HG02840 (cell line): Measurements from ENCODE around the gene EIF2AK3.

ENCODE experiments used
- ATAC-seq: cut with Tn5 transposase; IDR thresholded peaks from one replicate; pipeline ENCODE4 v1.9.1; 2021; ENCODE audit warnings: mild to moderate bottlenecking, moderate library complexity, moderate number of reproducible peaks; ENCODE audit not compliant: unreplicated experiment, low FRiP score

Gene EIF2AK3

GRCh38 chr2:88601286-88601685 lies 26.0 kb downstream of the EIF2AK3 start:
- no peak for ATAC-seq

- ATAC-seq: peak; percentile 99
Measured at GRCh38 chr2:88600038-88600465, 27.2 kb downstream of the EIF2AK3 start.

- ATAC-seq: no peak
Measured at GRCh38 chr2:88599527-88599926, 27.7 kb downstream of the EIF2AK3 start.

GRCh38 chr2:88597168-88597567 lies 30.1 kb downstream of the EIF2AK3 start:
- no peak for ATAC-seq

- ATAC-seq: no peak
Measured at GRCh38 chr2:88596141-88596830, 31.0 kb downstream of the EIF2AK3 start.

GRCh38 chr2:88591698-88592097 lies 35.6 kb downstream of the EIF2AK3 start:
- no peak for ATAC-seq

GRCh38 chr2:88590998-88591613 lies 36.2 kb downstream of the EIF2AK3 start:
- ATAC-seq: no peak

- ATAC-seq: no peak
Measured at GRCh38 chr2:88585969-88586368, 41.3 kb downstream of the EIF2AK3 start.

GRCh38 chr2:88582030-88582429 lies 45.2 kb downstream of the EIF2AK3 start:
- no peak for ATAC-seq

- no peak for ATAC-seq
Measured at GRCh38 chr2:88580088-88580487, 47.2 kb downstream of the EIF2AK3 start.

- no peak for ATAC-seq
Measured at GRCh38 chr2:88575630-88576029, 51.6 kb downstream of the EIF2AK3 start.

GRCh38 chr2:88575051-88575450 lies 52.2 kb downstream of the EIF2AK3 start:
- ATAC-seq: no peak

GRCh38 chr2:88574445-88574844 lies 52.8 kb downstream of the EIF2AK3 start:
- peak; percentile 95 for ATAC-seq

- no peak for ATAC-seq
Measured at GRCh38 chr2:88568179-88568578, 59.1 kb downstream of the EIF2AK3 start.

GRCh38 chr2:88564402-88564801 lies 62.9 kb downstream of the EIF2AK3 start:
- ATAC-seq: no peak

GRCh38 chr2:88563129-88563528 lies 64.1 kb downstream of the EIF2AK3 start:
- no peak for ATAC-seq

- no peak for ATAC-seq
Measured at GRCh38 chr2:88561646-88562388, 65.4 kb downstream of the EIF2AK3 start.

- ATAC-seq: no peak
Measured at GRCh38 chr2:88560619-88561307, 66.5 kb downstream of the EIF2AK3 start.

- ATAC-seq: no peak
Measured at GRCh38 chr2:88557290-88557689, 70.0 kb downstream of the EIF2AK3 start.

- ATAC-seq: no peak
Measured at GRCh38 chr2:88556026-88556425, 71.2 kb downstream of the EIF2AK3 start.

GRCh38 chr2:88554189-88554588 lies 73.1 kb downstream of the EIF2AK3 start:
- ATAC-seq: no peak
